GM12878 (cell line): ENCODE measurements around the gene UNC80. TPM values are rescaled to one million over a fixed set of nuclear protein-coding genes. Genes with fewer than 3 reads are reported as not detected.

Source experiments
- ATAC-seq: fragments of 200-7000 bp; cut with Tn5 transposase; 3 replicates; pipeline ENCODE4 v1.9.1; 2020; ENCODE audit warnings: mild to moderate bottlenecking, moderate library complexity
- BruUV-seq: library from RNA; stranded (reverse); fragments of 400-500 nt; replicated peaks from 2 replicates; lab custom pipeline; 2021; lab: Mats Ljungman, UMichigan
- CTCF ChIA-PET: fragments of 300-600 bp; sonication (Branson Sonifier 250); formaldehyde crosslinking; extraction: SDS; loops from one replicate; lab custom pipeline; 2021; ENCODE audit warnings: inconsistent platforms; lab: Yijun Ruan, JAX
- POLR2A ChIA-PET: fragments of 350-600 bp; formaldehyde crosslinking; extraction: SDS; loops from one replicate; lab custom pipeline; 2021; ENCODE audit warnings: inconsistent platforms; lab: Charles Lee
- RAD21 ChIA-PET: fragments of 300-600 bp; sonication (Branson Sonifier 250); formaldehyde crosslinking; loops from one replicate; lab custom pipeline; 2023; ENCODE audit warnings: antibody characterized with exemption; ENCODE audit not compliant: unreplicated experiment; lab: Charles Lee
- SMC1A ChIA-PET: fragments of 300-600 bp; sonication (Branson Sonifier 250); formaldehyde crosslinking; loops from one replicate; lab custom pipeline; 2023; ENCODE audit not compliant: unreplicated experiment, uncharacterized antibody; lab: Charles Lee
- DNase-seq: peaks from one replicate; pipeline ENCODE4 v3.0.0-alpha.2; 2011; ENCODE audit warnings: low read depth, low spot score
- FAIRE-seq: peaks from 3 replicates; lab custom pipeline; 2011; peaks lifted over from hg19 to GRCh38; lab: Jason Lieb, UNC
- H2AFZ ChIP-seq: 2 replicates; pipeline ENCODE4 v1.6.0; 2011; ENCODE audit warnings: low read depth, low read length, control low read depth; ENCODE audit not compliant: control insufficient read depth
- H3K27ac ChIP-seq: 2 replicates; pipeline ENCODE4 v1.5.1; 2011; ENCODE audit warnings: control low read depth; ENCODE audit not compliant: control insufficient read depth, insufficient read depth
- H3K27me3 ChIP-seq, 2 experiments: replicated peaks in 1 of 2; 2 replicates each; pipeline versions ENCODE4 v1.6.0 to v1.6.1; 2011; ENCODE audit warnings: low read length in 1 of 2; ENCODE audit not compliant: control insufficient read depth in 2 of 2, insufficient read depth in 2 of 2
- H3K36me3 ChIP-seq, 2 experiments: 2 replicates each; pipeline ENCODE4 v1.5.1; 2011; ENCODE audit warnings: low read length in 1 of 2; ENCODE audit not compliant: control insufficient read depth in 2 of 2, insufficient read depth in 2 of 2
- H3K4me1 ChIP-seq: 2 replicates; pipeline ENCODE4 v1.6.1; 2011; ENCODE audit warnings: mild to moderate bottlenecking, low read length, moderate library complexity, mixed read lengths; ENCODE audit not compliant: control insufficient read depth, insufficient read depth
- H3K4me2 ChIP-seq: 2 replicates; pipeline ENCODE4 v1.6.0; 2011; ENCODE audit warnings: control low read depth; ENCODE audit not compliant: control insufficient read depth, insufficient read depth
- H3K4me3 ChIP-seq: fragments of 200-600 bp; sonication (generic); 2 replicates; pipeline ENCODE4 v1.5.1; 2016
- H3K79me2 ChIP-seq: 2 replicates; pipeline ENCODE4 v1.6.0; 2011; ENCODE audit warnings: low read length; ENCODE audit not compliant: control insufficient read depth, insufficient read depth
- H3K9ac ChIP-seq: 2 replicates; pipeline ENCODE4 v1.8.0; 2011; ENCODE audit warnings: low read length, control low read depth, mixed read lengths; ENCODE audit not compliant: control insufficient read depth, insufficient read depth
- H3K9me3 ChIP-seq: replicated peaks from 3 replicates; pipeline ENCODE4 v1.5.1; 2011; ENCODE audit warnings: mild to moderate bottlenecking, low read length; ENCODE audit not compliant: control insufficient read depth, insufficient read depth
- H4K20me1 ChIP-seq: 2 replicates; pipeline ENCODE4 v1.6.0; 2011; ENCODE audit not compliant: control insufficient read depth, insufficient read depth
- CTCF ChIP-seq, 3 experiments: IDR thresholded peaks in 2 of 3; conservative IDR thresholded peaks in 1 of 3; 2 replicates each; pipeline ENCODE4 v1.5.1; 2011; ENCODE audit warnings: low read depth in 3 of 3, low read length in 3 of 3, mild to moderate bottlenecking in 3 of 3, control low read depth in 2 of 3, moderate library complexity in 2 of 3, inconsistent platforms in 1 of 3, mixed read lengths in 1 of 3; ENCODE audit not compliant: control insufficient read depth in 2 of 3, insufficient read depth in 1 of 3; ENCODE audit errors: extremely low read depth in 1 of 3
- E2F4 ChIP-seq: IDR thresholded peaks from 2 replicates; pipeline ENCODE4 v1.6.1; 2012; ENCODE audit warnings: low read depth, low read length, improper control_type of control experiment
- HDAC6 ChIP-seq: fragments of 200-600 bp; sonication (generic); IDR thresholded peaks from one replicate; pipeline ENCODE4 v1.8.0; 2017; ENCODE audit warnings: antibody characterized with exemption; ENCODE audit not compliant: unreplicated experiment
- KDM1A ChIP-seq: fragments of 200-600 bp; sonication (generic); IDR thresholded peaks from 2 replicates; pipeline ENCODE4 v1.6.1; 2016; ENCODE audit warnings: borderline replicate concordance
- PAX8 ChIP-seq: fragments of 450-650 bp; IDR thresholded peaks from 2 replicates; pipeline ENCODE4 v1.6.1; 2017; ENCODE audit warnings: mild to moderate bottlenecking, moderate library complexity
- RFX5 ChIP-seq: IDR thresholded peaks from 2 replicates; pipeline ENCODE4 v1.6.1; 2011; ENCODE audit warnings: low read depth, low read length, improper control_type of control experiment
- SUZ12 ChIP-seq: fragments of 200-600 bp; sonication (generic); IDR thresholded peaks from one replicate; pipeline ENCODE4 v1.6.1; 2018; ENCODE audit warnings: antibody characterized with exemption, mild to moderate bottlenecking; ENCODE audit not compliant: unreplicated experiment
- ZBTB11 ChIP-seq: fragments of 450-650 bp; formaldehyde crosslinking; IDR thresholded peaks from 2 replicates; pipeline ENCODE4 v1.5.0; 2022; ENCODE audit warnings: mild to moderate bottlenecking, missing genetic modification characterization
- WGBS: methylation state at CpG from one replicate; pipeline ENCODE4 v1.1.6; 2016; ENCODE audit warnings: low lambda C conversion rate; ENCODE audit not compliant: insufficient replicate concordance, insufficient coverage; ENCODE audit errors: missing lambda C conversion rate; 5-methylcytosine and 5-hydroxymethylcytosine counted together
- in situ Hi-C: fragments of 300-500 bp; cut with MboI; formaldehyde crosslinking; loops from 9 replicates; pipeline ENCODE4 v1.14.3; 2018; ENCODE audit warnings: mixed read lengths
- intact Hi-C: fragments of 100-400 bp; cut with micrococcal nuclease; formaldehyde crosslinking; loops from one replicate; pipeline ENCODE4 v1.14.2; 2022; ENCODE audit not compliant: unreplicated experiment
- polyA plus RNA-seq, 11 experiments: library from polyadenylated mRNA; depleted of rRNA in 4 of 11; unstranded in 6 of 11; stranded (reverse) in 5 of 11; fragments of >200 nt; fragmentation: Nextera tagmentation in 4 of 11; fragmentation: Illumina TruSeq in 1 of 11; extraction: Ambion mirVana in 4 of 11; extraction: Trizol in 1 of 11; gene quantifications; 1 replicate in 1 of 11; 2 replicates in 10 of 11; pipeline versions ENCODE4 v1.2.1 to v1.2.3, GENCODE V29; 2011 to 2016; ENCODE audit warnings: inconsistent platforms in 2 of 11, missing spikeins in 2 of 11, low read depth in 1 of 11
- total RNA-seq, 4 experiments: library from RNA; depleted of rRNA in 3 of 4; stranded (reverse); fragments of >200 nt in 3 of 4; fragmentation: Illumina TruSeq in 1 of 4; extraction: Trizol in 1 of 4; gene quantifications; 2 replicates each; pipeline versions ENCODE4 v1.2.1 to v1.2.3, GENCODE V29; 2013 to 2021

UNC80 gene
- total and polyA plus RNA-seq, 10 of the 15 experiments (the other 5 are each of a cell fraction or from before 2014, with no cell fraction given): not detected

GRCh38 chr2:209864716-209865295 lies 93.2 kb downstream of the UNC80 start:
- TF ChIP-seq CTCF (IDR thresholded peaks at IDR 0.05 in 2 of 3, conservative IDR thresholded peaks at IDR 0.05 in 1 of 3; ENCODE audit: control insufficient read depth in 2 of 3, extremely low read depth in 1 of 3, insufficient read depth in 1 of 3, low read depth in 3 of 3, low read length in 3 of 3) (no peak), SUZ12 (no peak), KDM1A (no peak), ZBTB11 (CRISPR knock-in tag) (no peak), RFX5 (no peak), PAX8 (no peak), HDAC6 (no peak), E2F4 (no peak)
- Histone ChIP-seq H4K20me1 (no peaks in the 10 kb centered on the region), H3K4me2 (no peak overlapping the region), H3K27ac (no peak overlapping the region), H3K79me2 (no peaks in the 10 kb centered on the region), H3K4me1 (no peaks in the 10 kb centered on the region), H3K27me3 (no peaks in the 10 kb centered on the region), H3K9ac (no peak overlapping the region), H2AFZ (no peak overlapping the region), H3K9me3 (no peaks in the 10 kb centered on the region), H3K36me3 (no peaks in the 10 kb centered on the region), H3K4me3 (no peak overlapping the region)
- intact Hi-C loops: no loop called here
- FAIRE-seq: no peak
- RAD21 ChIA-PET: no interaction called here
- POLR2A ChIA-PET: interaction anchor here (0.7 kb wide), 1 partner anchor 60 kb away, joined by 4 read pairs; no protein-coding TSS in a partner anchor
- 43% methylated on average over 18 of the region's 18 CpGs for WGBS
- CTCF ChIA-PET: no interaction called here
- BruUV-seq: no TSS peak
- in situ Hi-C loops: no loop called here
- no peak for DNase-seq
- no peak for ATAC-seq
- SMC1A ChIA-PET: no interaction called here
